ENCODE data around the gene FAM204A. TPM values are rescaled to one million over a fixed set of nuclear protein-coding genes. Genes with fewer than 3 reads are reported as not detected.

Gene FAM204A
- total and polyA plus RNA-seq, 8 donors: 26.3 to 60.8 (median 35.0) TPM

DNA sequence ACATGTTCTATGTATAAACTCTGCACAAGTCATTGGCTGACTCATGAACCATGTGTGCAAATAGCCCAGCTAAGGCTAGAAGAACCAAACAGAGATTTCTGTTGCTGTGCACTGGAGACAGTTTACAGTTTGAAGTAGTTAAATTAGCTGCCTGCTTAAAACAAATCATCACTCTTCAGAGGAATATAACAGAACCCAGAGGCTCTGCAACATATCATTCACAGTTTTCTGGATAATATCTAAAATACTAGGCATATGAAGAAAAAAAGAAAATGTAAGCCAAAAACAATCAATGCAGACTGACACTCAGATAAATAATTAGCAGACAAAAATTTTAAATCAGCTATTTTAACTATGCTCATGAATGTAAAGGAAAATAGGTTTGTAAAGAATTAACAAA lies 23.6 kb upstream of the FAM204A start:
- H3K4me1 ChIP-seq: no peaks in the 10 kb centered on the region
- TF ChIP-seq EP300 (IDR thresholded peaks at IDR 0.05) (no peak), POLR2A (IDR thresholded peaks at IDR 0.05) (no peak), POLR2AphosphoS5 (IDR thresholded peaks at IDR 0.05) (no peak)
- TF ChIP-seq, protein P1, sequence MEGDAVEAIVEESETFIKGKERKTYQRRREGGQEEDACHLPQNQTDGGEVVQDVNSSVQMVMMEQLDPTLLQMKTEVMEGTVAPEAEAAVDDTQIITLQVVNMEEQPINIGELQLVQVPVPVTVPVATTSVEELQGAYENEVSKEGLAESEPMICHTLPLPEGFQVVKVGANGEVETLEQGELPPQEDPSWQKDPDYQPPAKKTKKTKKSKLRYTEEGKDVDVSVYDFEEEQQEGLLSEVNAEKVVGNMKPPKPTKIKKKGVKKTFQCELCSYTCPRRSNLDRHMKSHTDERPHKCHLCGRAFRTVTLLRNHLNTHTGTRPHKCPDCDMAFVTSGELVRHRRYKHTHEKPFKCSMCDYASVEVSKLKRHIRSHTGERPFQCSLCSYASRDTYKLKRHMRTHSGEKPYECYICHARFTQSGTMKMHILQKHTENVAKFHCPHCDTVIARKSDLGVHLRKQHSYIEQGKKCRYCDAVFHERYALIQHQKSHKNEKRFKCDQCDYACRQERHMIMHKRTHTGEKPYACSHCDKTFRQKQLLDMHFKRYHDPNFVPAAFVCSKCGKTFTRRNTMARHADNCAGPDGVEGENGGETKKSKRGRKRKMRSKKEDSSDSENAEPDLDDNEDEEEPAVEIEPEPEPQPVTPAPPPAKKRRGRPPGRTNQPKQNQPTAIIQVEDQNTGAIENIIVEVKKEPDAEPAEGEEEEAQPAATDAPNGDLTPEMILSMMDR (IDR thresholded peaks at IDR 0.05): no peak
- H3K27me3 ChIP-seq: no peaks in the 10 kb centered on the region
- intact Hi-C loops (cut with DNase I; ENCODE audit: low total_unique reads): no loop called here
- no peaks in the 10 kb centered on the region for H3K36me3 ChIP-seq
- H3K4me3 ChIP-seq: no peak overlapping the region
- peaks cover 0 to 17% (median 11%) of the 10 kb centered on the region in 4 donors for H3K9me3 ChIP-seq
- no peak for DNase-seq
- no peak overlapping the region for H3K27ac ChIP-seq

DNA sequence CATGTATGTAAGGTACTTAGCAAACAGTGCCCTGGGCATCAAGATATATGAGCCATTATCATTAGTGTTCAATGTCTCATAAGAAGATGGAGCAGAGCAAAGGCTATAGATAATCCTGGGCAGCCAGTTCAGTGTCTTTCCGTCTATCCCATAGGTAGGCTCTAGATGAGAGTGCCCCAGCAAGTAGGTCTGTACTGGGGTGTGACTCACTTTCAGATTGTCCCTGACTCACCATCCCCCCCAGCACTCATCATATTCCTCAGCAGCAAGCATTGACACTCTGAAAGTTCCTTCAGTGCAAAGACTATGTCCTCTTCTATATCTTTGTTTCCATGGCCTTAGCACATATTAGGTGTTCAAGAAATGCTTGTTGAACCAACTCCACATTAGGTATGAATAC lies 20.0 kb upstream of the FAM204A start:
- peaks cover 0 to 17% (median 11%) of the 10 kb centered on the region in 4 donors for H3K9me3 ChIP-seq
- no peaks in the 10 kb centered on the region for H3K27me3 ChIP-seq
- TF ChIP-seq, protein P1 (IDR thresholded peaks at IDR 0.05): no peak
- TF ChIP-seq POLR2AphosphoS5 (IDR thresholded peaks at IDR 0.05) (no peak), EP300 (IDR thresholded peaks at IDR 0.05) (no peak), POLR2A (IDR thresholded peaks at IDR 0.05) (no peak)
- intact Hi-C loops (cut with DNase I; ENCODE audit: low total_unique reads): no loop called here
- no peak for DNase-seq
- H3K36me3 ChIP-seq: no peaks in the 10 kb centered on the region
- no peak overlapping the region for H3K27ac ChIP-seq
- 79 to 89% (median 87%) methylated on average over 1 of the region's 1 CpG for whole genome bisulfite sequencing, 5 donors
- H3K4me3 ChIP-seq: no peak overlapping the region
- no peaks in the 10 kb centered on the region for H3K4me1 ChIP-seq

DNA sequence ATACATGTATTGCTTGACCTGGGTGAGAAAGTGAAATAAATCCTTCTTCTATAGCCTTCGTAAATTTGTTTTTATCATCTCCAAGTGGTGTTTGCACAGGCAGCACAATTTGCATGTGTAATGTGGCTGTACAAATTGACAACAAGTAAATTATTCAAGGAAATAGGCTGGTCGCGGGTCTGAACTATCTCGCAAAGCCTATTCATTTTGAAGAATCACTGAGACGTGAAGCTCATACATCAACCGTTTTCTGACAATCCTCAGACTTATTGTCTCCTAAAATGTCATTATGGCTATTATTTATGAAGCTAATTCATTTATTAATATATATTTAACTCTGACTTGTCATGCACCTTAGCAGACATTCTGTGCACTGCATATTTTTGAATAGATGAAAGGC lies 16.2 kb upstream of the FAM204A start:
- 76 to 87% (median 85%) methylated on average over 6 of the region's 6 CpGs for WGBS, 5 donors
- H3K4me1 ChIP-seq: no peaks in the 10 kb centered on the region
- no peaks in the 10 kb centered on the region for H3K9me3 ChIP-seq
- intact Hi-C loops (cut with DNase I; ENCODE audit: low total_unique reads): no loop called here
- H3K27me3 ChIP-seq: no peaks in the 10 kb centered on the region
- H3K36me3 ChIP-seq: no peaks in the 10 kb centered on the region
- no peak for DNase-seq
- no peak overlapping the region for H3K4me3 ChIP-seq
- no peak overlapping the region for H3K27ac ChIP-seq
- TF ChIP-seq POLR2A (IDR thresholded peaks at IDR 0.05) (no peak), POLR2AphosphoS5 (IDR thresholded peaks at IDR 0.05) (no peak), EP300 (IDR thresholded peaks at IDR 0.05) (no peak)
- TF ChIP-seq, protein P1 (IDR thresholded peaks at IDR 0.05): no peak

DNA sequence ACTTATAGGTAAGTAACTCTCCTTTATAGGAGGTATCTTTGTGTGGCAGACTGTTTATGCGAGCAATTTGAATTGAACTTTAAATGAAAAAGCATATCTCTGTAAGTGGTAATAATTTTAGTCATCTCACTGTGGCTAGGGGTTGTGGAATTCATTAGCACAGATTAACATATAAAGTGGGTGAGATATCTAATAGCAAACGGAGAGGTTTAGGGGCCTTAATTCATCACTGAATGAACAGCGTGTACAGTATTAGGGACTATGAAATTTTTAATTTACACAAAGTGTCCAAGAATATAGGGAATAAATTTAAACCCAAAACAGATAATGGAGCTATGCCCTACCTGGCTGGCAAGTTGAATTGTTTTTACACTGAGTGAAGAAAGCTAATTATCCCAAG lies 15.7 kb upstream of the FAM204A start:
- no peak overlapping the region for H3K4me3 ChIP-seq
- 55 to 81% (median 72%) methylated on average over 3 of the region's 3 CpGs for WGBS, 5 donors
- no peak overlapping the region for H3K27ac ChIP-seq
- DNase-seq: no peak
- no peaks in the 10 kb centered on the region for H3K27me3 ChIP-seq
- no peak for TF ChIP-seq EP300 (IDR thresholded peaks at IDR 0.05)
- TF ChIP-seq POLR2A (IDR thresholded peaks at IDR 0.05): no peak
- TF ChIP-seq, protein P1 (IDR thresholded peaks at IDR 0.05): no peak
- no peak for TF ChIP-seq POLR2AphosphoS5 (IDR thresholded peaks at IDR 0.05)
- no peaks in the 10 kb centered on the region for H3K4me1 ChIP-seq
- H3K36me3 ChIP-seq: no peaks in the 10 kb centered on the region
- no peaks in the 10 kb centered on the region for H3K9me3 ChIP-seq
- intact Hi-C loops (cut with DNase I; ENCODE audit: low total_unique reads): no loop called here
